WI38 (cell line): ENCODE data around the gene EVI2A.

Source experiments
- H3K4me3 ChIP-seq: 2 replicates; pipeline ENCODE4 v1.5.1; 2011; ENCODE audit warnings: low read depth, mild to moderate bottlenecking, control low read depth, low read length
- CTCF ChIP-seq: IDR thresholded peaks from 2 replicates; pipeline ENCODE4 v1.5.1; 2012; ENCODE audit warnings: low read depth, mild to moderate bottlenecking, control low read depth, low read length

The EVI2A gene

DNA sequence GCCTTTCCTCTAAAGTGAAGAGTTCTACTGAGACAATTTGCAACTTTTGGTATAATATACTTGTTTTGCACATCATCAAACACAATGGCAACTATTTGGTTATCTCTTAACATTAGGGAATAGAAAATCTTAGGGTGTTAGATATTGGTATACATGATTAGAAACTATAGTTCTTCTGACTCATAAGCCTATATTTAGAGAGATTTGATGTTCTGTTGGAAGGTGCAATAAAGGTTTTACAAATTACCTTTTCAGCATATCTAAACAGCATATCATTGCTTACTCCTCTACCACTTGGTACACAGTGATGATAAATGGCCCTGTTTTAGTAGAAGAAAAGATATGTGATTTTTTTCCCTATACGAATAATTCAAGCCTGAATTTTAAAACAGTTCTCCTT, 13.8 kb downstream of the EVI2A start:
- no peak for TF ChIP-seq CTCF
- no peak overlapping the region for H3K4me3 ChIP-seq

DNA sequence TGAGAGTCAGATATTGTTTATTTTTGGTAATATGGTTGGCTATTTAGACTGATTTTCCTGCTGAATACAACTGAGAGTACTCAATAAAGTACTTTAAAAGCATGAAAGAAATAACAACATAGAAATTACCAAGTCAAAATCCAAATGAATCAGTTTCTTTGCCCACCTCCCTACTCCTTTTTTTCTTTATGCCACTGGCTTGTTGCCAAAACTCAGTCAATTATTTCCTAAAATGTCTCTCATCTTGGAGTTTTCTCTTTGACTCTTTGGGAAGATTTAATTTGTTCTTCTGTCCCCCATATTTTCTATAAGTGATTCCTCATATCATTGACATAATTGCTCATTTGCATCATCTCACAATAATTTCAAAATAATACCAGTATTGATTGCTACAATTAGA, 21.8 kb downstream of the EVI2A start:
- TF ChIP-seq CTCF: no peak
- no peak overlapping the region for H3K4me3 ChIP-seq

DNA sequence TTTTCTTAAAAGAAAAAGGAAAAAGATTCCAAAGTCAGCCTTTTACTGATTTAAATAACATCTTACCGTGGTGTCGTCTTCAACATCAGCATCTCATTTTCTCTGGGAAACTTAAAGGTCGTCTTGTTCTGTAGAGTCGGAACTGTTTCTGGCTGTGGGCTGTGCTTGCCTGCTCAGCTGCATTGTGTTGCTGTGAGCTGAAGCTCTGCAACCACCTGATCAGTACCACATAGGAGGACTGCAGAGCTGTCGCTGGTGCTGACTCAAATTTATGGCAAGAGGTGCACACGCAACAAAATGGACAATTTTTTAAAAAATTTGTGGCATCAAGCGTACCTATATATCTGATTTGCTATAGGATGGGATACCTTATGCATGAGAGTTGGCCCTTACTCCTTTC, 24.3 kb downstream of the EVI2A start, which contains the start of gene OMG:
Gene OMG (minus strand): TSS at position 150 of the 400 bp plus-strand sequence. CDS start 908 bp downstream, outside the sequence.
- TF ChIP-seq CTCF: no peak
- H3K4me3 ChIP-seq: no peak within 1 kb of the TSS

DNA sequence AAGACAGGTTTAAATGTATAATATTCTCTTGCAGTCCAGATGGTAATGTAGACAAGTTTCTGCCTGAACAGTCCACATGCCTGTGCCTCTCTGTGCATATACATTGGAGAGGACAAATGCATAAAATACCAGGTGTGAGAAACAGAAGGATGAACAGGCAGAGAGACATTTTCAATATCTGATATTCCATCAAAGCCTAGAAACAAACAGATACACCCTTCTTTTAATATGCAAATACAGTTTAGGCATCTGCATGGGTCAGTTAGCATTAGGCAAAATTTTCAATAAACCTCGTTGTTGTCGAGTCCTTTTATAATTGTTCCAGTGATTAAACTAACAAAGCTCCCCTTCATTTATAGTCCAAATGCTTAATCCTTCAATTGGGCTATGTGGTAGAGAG, 25.3 kb downstream of the EVI2A start:
- no peak overlapping the region for H3K4me3 ChIP-seq
- TF ChIP-seq CTCF: no peak

DNA sequence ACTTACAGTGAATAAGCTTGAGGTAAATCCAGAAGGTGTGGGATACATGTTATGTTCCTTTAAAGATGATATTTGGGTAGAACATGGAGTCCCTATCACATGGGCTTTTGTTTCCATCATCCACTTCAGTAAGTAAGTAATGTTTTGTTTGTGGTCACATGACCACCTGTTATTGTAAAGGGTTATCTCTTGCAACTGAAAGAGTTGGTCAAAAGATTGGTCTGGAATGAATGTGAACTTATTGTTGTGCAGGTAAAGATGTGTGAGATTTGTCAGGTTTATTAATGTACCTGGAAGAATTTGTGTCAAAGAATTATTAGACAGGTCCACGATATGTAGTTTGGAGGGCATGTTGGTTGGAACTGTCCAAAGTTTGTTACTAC, 25.9 kb downstream of the EVI2A start:
- H3K4me3 ChIP-seq: no peak overlapping the region
- no peak for TF ChIP-seq CTCF

GRCh38 chr17:31294820-31295488, 26.5 kb downstream of the EVI2A start:
- no peak overlapping the region for H3K4me3 ChIP-seq
- no peak for TF ChIP-seq CTCF

GRCh38 chr17:31294231-31294630, 27.2 kb downstream of the EVI2A start:
- no peak overlapping the region for H3K4me3 ChIP-seq
- TF ChIP-seq CTCF: no peak
